GM19324 (cell line): ENCODE results near the gene FN1.

Source experiments
- ATAC-seq: cut with Tn5 transposase; IDR thresholded peaks from one replicate; pipeline ENCODE4 v1.9.1; 2021; ENCODE audit warnings: mild to moderate bottlenecking, moderate library complexity; ENCODE audit not compliant: unreplicated experiment, low FRiP score

Gene FN1

GRCh38 chr2:215442401-215442787 lies 6.5 kb upstream of the FN1 start:
- ATAC-seq = no peak

- ATAC-seq = no peak
Observed at GRCh38 chr2:215441560-215442400, 5.9 kb upstream of the FN1 start.

GRCh38 chr2:215439980-215440512 lies 4.2 kb upstream of the FN1 start:
- ATAC-seq = no peak

GRCh38 chr2:215439404-215439803 lies 3.5 kb upstream of the FN1 start:
- no peak for ATAC-seq

- no peak for ATAC-seq
Observed at GRCh38 chr2:215437614-215438013, 1.7 kb upstream of the FN1 start.

- ATAC-seq = no peak
Observed at GRCh38 chr2:215436705-215437565, 1.1 kb upstream of the FN1 start.

GRCh38 chr2:215435280-215435869 lies 493 bp downstream of the FN1 start:
- peak; percentile 33 for ATAC-seq

- no peak for ATAC-seq
Observed at GRCh38 chr2:215434447-215435279, 1.2 kb downstream of the FN1 start.

GRCh38 chr2:215432759-215433594 lies 2.9 kb downstream of the FN1 start:
- ATAC-seq = no peak

- ATAC-seq = no peak
Observed at GRCh38 chr2:215431778-215432758, 3.8 kb downstream of the FN1 start.

GRCh38 chr2:215431290-215431689 lies 4.6 kb downstream of the FN1 start:
- no peak for ATAC-seq

- no peak for ATAC-seq
Observed at GRCh38 chr2:215430528-215431187, 5.2 kb downstream of the FN1 start.

GRCh38 chr2:215429424-215429823 lies 6.4 kb downstream of the FN1 start:
- no peak for ATAC-seq

- no peak for ATAC-seq
Observed at GRCh38 chr2:215428060-215428910, 7.6 kb downstream of the FN1 start.

- no peak for ATAC-seq
Observed at GRCh38 chr2:215427585-215427984, 8.3 kb downstream of the FN1 start.

- ATAC-seq = no peak
Observed at GRCh38 chr2:215425021-215425782, 10.7 kb downstream of the FN1 start.
